Measurements from ENCODE around the gene MUC2. TPM values are rescaled to one million over a fixed set of nuclear protein-coding genes. Genes with fewer than 3 reads are reported as not detected.

The MUC2 gene
- total and polyA plus RNA-seq, 2 of the 4 experiments (the other 2 are of a cell fraction): not detected

GRCh38 chr11:1073261-1073724 lies 1.4 kb upstream of the MUC2 start:
- H3K79me1 ChIP-seq (ENCODE audit: low read depth in 1 of 2, low read length in 2 of 2): no peaks in the 10 kb centered on the region
- no peak overlapping the region for H3K4ac ChIP-seq (ENCODE audit: low read depth, low read length)
- peak overlapping the region; percentile 70 for H2AFZ ChIP-seq (replicated peaks; ENCODE audit: low read length, poor library complexity)
- WGBS, 2 experiments (ENCODE audit: extremely low coverage in 2 of 2, insufficient read length in 1 of 2): 34% methylated on average over 6 of the region's 13 CpGs; no CpG with 5 or more reads in 1 of the 2 experiments
- H3K4me1 ChIP-seq (ENCODE audit: control insufficient read depth, insufficient read depth, low read length): peaks cover 13% of the 10 kb centered on the region
- H3K18ac ChIP-seq (ENCODE audit: low read depth, low read length): peak overlapping the region; percentile 24; the same call in 1 of the 2 replicates
- peak overlapping the region; percentile 29 for H4K5ac ChIP-seq (ENCODE audit: low read depth, low read length)
- no peak overlapping the region for H3K9ac ChIP-seq (ENCODE audit: low read depth, low read length)
- no peak overlapping the region for H2AK5ac ChIP-seq (ENCODE audit: low read depth, low read length)
- intact Hi-C loops (cut with micrococcal nuclease): no loop called here
- no peaks in the 10 kb centered on the region for H3K9me1 ChIP-seq (ENCODE audit: insufficient read depth, low read length)
- no TSS peak for BruUV-seq (replicated peaks)
- peaks cover 2% of the 10 kb centered on the region; the same call in 1 of the 2 replicates for H3K27me3 ChIP-seq (ENCODE audit: control insufficient read depth, insufficient read depth, low read length)
- in situ Hi-C loops (cut with MboI; ENCODE audit: low sequenced_read_pairs): no loop called here
- H4K91ac ChIP-seq (ENCODE audit: insufficient read depth, low read depth, low read length): no peak overlapping the region
- no peak overlapping the region for H3K14ac ChIP-seq (replicated peaks; ENCODE audit: low read depth, low read length)
- H3K4me3 ChIP-seq (ENCODE audit: insufficient read depth, low read depth, low read length): no peak overlapping the region
- ATAC-seq (ENCODE audit: low read depth): peak; percentile 33
- no peak overlapping the region for H2BK120ac ChIP-seq (ENCODE audit: low read depth, low read length)
- peak; percentile 46 for DNase-seq
- H2BK15ac ChIP-seq (ENCODE audit: low read depth, low read length): no peak overlapping the region
- dilution Hi-C loops (cut with HindIII; ENCODE audit: low sequenced_read_pairs, unreplicated experiment): no loop called here
- no peak overlapping the region for H3K56ac ChIP-seq (ENCODE audit: extremely low read depth, insufficient read depth, low read length)
- H2AK9ac ChIP-seq (replicated peaks; ENCODE audit: low read depth, low read length, poor library complexity): peak overlapping the region; percentile 65
- no peak overlapping the region for H3K27ac ChIP-seq (ENCODE audit: insufficient read depth, low read length)
- peak overlapping the region in 1 of 2 experiments; percentile 5; a peak in 1 of 4 replicates for H4K8ac ChIP-seq (ENCODE audit: low read depth in 2 of 2, low read length in 2 of 2)
- no peak overlapping the region for H3K4me2 ChIP-seq (ENCODE audit: low read depth, low read length)
- no peaks in the 10 kb centered on the region for H3K9me3 ChIP-seq (ENCODE audit: control insufficient read depth, insufficient read depth, low read length)
- TF ChIP-seq BHLHE40 (IDR thresholded peaks at IDR 0.05; ENCODE audit: low read depth, low read length) (no peak), CHD1 (IDR thresholded peaks at IDR 0.05; ENCODE audit: low read depth, low read length) (no peak), RAD21 (IDR thresholded peaks at IDR 0.05; ENCODE audit: low read length) (no peak), MAZ (IDR thresholded peaks at IDR 0.05; ENCODE audit: borderline replicate concordance, low read depth, low read length) (no peak)
- H3K23ac ChIP-seq (ENCODE audit: low read depth, low read length): no peak overlapping the region
- no peaks in the 10 kb centered on the region for H4K20me1 ChIP-seq (ENCODE audit: insufficient read depth, low read length)
- H2BK5ac ChIP-seq (ENCODE audit: low read depth, low read length, poor library complexity, severe bottlenecking): no peak overlapping the region
- POLR2A ChIA-PET (ENCODE audit: unreplicated experiment): no interaction called here
- CTCF ChIA-PET: no interaction called here
- no peaks in the 10 kb centered on the region for H3K36me3 ChIP-seq (ENCODE audit: control insufficient read depth, insufficient read depth, low read length)
- H2BK20ac ChIP-seq (ENCODE audit: low read depth, low read length): no peak overlapping the region

All from IMR-90 (cell line).